IPS DF 19.7 (cell line): ENCODE results near the gene FSTL1.

ENCODE experiments used
- DNase-seq: peaks from one replicate; pipeline ENCODE4 v3.0.0-alpha.2; 2013; ENCODE audit warnings: low read depth, low spot score

FSTL1 gene

GRCh38 chr3:120440001-120440703 is 10.6 kb downstream of the FSTL1 start:
- no peak for DNase-seq

GRCh38 chr3:120438665-120439370 is 12.0 kb downstream of the FSTL1 start:
- no peak for DNase-seq

GRCh38 chr3:120438216-120438615 is 12.6 kb downstream of the FSTL1 start:
- DNase-seq: no peak

GRCh38 chr3:120437559-120437958 is 13.2 kb downstream of the FSTL1 start:
- DNase-seq: no peak

GRCh38 chr3:120436523-120437050 is 14.2 kb downstream of the FSTL1 start:
- no peak for DNase-seq

GRCh38 chr3:120435621-120436020 is 15.2 kb downstream of the FSTL1 start:
- DNase-seq: no peak

GRCh38 chr3:120433662-120434331 is 17.0 kb downstream of the FSTL1 start:
- DNase-seq: no peak

GRCh38 chr3:120432150-120432860 is 18.5 kb downstream of the FSTL1 start:
- no peak for DNase-seq

GRCh38 chr3:120429921-120430361 is 20.9 kb downstream of the FSTL1 start:
- DNase-seq: no peak

GRCh38 chr3:120428924-120429323 is 21.9 kb downstream of the FSTL1 start:
- DNase-seq: no peak

- DNase-seq: no peak
Observed at GRCh38 chr3:120427201-120427600, 23.6 kb downstream of the FSTL1 start.

- no peak for DNase-seq
Observed at GRCh38 chr3:120425572-120426250, 25.1 kb downstream of the FSTL1 start.

GRCh38 chr3:120424976-120425570 is 25.7 kb downstream of the FSTL1 start:
- DNase-seq: no peak

GRCh38 chr3:120424506-120424905 is 26.3 kb downstream of the FSTL1 start:
- DNase-seq: no peak

- no peak for DNase-seq
Observed at GRCh38 chr3:120423432-120423831, 27.4 kb downstream of the FSTL1 start.

- no peak for DNase-seq
Observed at GRCh38 chr3:120421926-120422325, 28.9 kb downstream of the FSTL1 start.

- no peak for DNase-seq
Observed at GRCh38 chr3:120420928-120421551, 29.8 kb downstream of the FSTL1 start.

GRCh38 chr3:120420360-120420759 is 30.4 kb downstream of the FSTL1 start:
- DNase-seq: no peak

- no peak for DNase-seq
Observed at GRCh38 chr3:120419797-120420196, 31.0 kb downstream of the FSTL1 start.

- peak; percentile 63 for DNase-seq
Observed at GRCh38 chr3:120418866-120419490, 31.8 kb downstream of the FSTL1 start.
